CD4-positive, alpha-beta T cell treated with Interferon gamma for 1 hour (primary cell): ENCODE data around the gene FKBP15.
"Not testable (repeated sequence)": the region's sequence is repeated elsewhere in the genome, so short reads cannot be mapped to it uniquely, and the experiment has no call there.

Source experiments
- DNase-seq: peaks from one replicate; pipeline ENCODE4 v3.0.0-alpha.2; 2020

Gene FKBP15

GRCh38 chr9:113143432-113144227 is 77.4 kb downstream of the FKBP15 start:
- DNase-seq, result no peak

- not testable (repeated sequence) for DNase-seq
Observed at GRCh38 chr9:113140896-113141295, 80.2 kb downstream of the FKBP15 start.

- DNase-seq, result no peak
Observed at GRCh38 chr9:113139953-113140352, 81.1 kb downstream of the FKBP15 start.

- DNase-seq, result no peak
Observed at GRCh38 chr9:113139225-113139829, 81.8 kb downstream of the FKBP15 start.

GRCh38 chr9:113138760-113139159 is 82.3 kb downstream of the FKBP15 start:
- DNase-seq, result no peak

GRCh38 chr9:113137196-113138168 is 83.6 kb downstream of the FKBP15 start:
- no peak for DNase-seq

GRCh38 chr9:113131689-113132151 is 89.4 kb downstream of the FKBP15 start:
- no peak for DNase-seq

GRCh38 chr9:113129884-113130283 is 91.2 kb downstream of the FKBP15 start:
- DNase-seq, result peak; percentile 8

GRCh38 chr9:113129466-113129865 is 91.6 kb downstream of the FKBP15 start:
- DNase-seq, result no peak

- peak; percentile 12 for DNase-seq
Observed at GRCh38 chr9:113125386-113126035, 95.6 kb downstream of the FKBP15 start.

- DNase-seq, result not testable (repeated sequence)
Observed at GRCh38 chr9:113118829-113119228, 102.2 kb downstream of the FKBP15 start.
